Measurements from ENCODE around the gene SLC22A23. TPM values are rescaled to one million over a fixed set of nuclear protein-coding genes. Genes with fewer than 3 reads are reported as not detected.
"Not testable (repeated sequence)": the region's sequence is repeated elsewhere in the genome, so short reads cannot be mapped to it uniquely, and the experiment has no call there.

SLC22A23 gene
- total and polyA plus RNA-seq, 8 donors: 4.9 to 27.9 (median 14.2) TPM

GRCh38 chr6:3388786-3389185 lies 68.1 kb downstream of the SLC22A23 start:
- Histone ChIP-seq H3K27me3 (no peaks in the 10 kb centered on the region), H3K36me3 (no peaks in the 10 kb centered on the region), H3K4me3 (no peak overlapping the region), H3K9me3 (no peaks in the 10 kb centered on the region), H3K4me1 (peaks cover 12 to 23% (median 14%) of the 10 kb centered on the region in 3 donors), H3K27ac (no peak overlapping the region)
- intact Hi-C loops (cut with DNase I): no loop called here
- 90 to 93% methylated on average over 9 of the region's 9 CpGs for WGBS, 2 donors
- no peak for TF ChIP-seq CTCF (IDR thresholded peaks at IDR 0.05)
- no peak for FAIRE-seq
- DNase-seq: no peak
- ATAC-seq: no peak

- WGBS, 2 donors: 88% methylated on average over 11 of the region's 11 CpGs
- Histone ChIP-seq H3K27ac (no peak overlapping the region), H3K9me3 (no peaks in the 10 kb centered on the region), H3K27me3 (no peaks in the 10 kb centered on the region), H3K4me3 (no peak overlapping the region), H3K4me1 (peaks cover 9 to 22% (median 10%) of the 10 kb centered on the region in 3 donors), H3K36me3 (no peaks in the 10 kb centered on the region)
- intact Hi-C loops (cut with DNase I): no loop called here
- DNase-seq (no peak), FAIRE-seq (no peak), ATAC-seq (no peak)
- no peak for TF ChIP-seq CTCF (IDR thresholded peaks at IDR 0.05)
Measured at GRCh38 chr6:3386374-3386857, 70.4 kb downstream of the SLC22A23 start.

GRCh38 chr6:3385660-3386151 lies 71.1 kb downstream of the SLC22A23 start:
- Histone ChIP-seq H3K27me3 (no peaks in the 10 kb centered on the region), H3K27ac (no peak overlapping the region), H3K36me3 (no peaks in the 10 kb centered on the region), H3K4me1 (peaks cover 11 to 29% (median 17%) of the 10 kb centered on the region in 3 donors), H3K9me3 (no peaks in the 10 kb centered on the region), H3K4me3 (no peak overlapping the region)
- no peak for DNase-seq
- peak in 2 of 4 donors; percentile 45 to 53 for ATAC-seq
- WGBS, 2 donors: 81 to 83% methylated on average over 6 of the region's 6 CpGs
- no peak for TF ChIP-seq CTCF (IDR thresholded peaks at IDR 0.05)
- intact Hi-C loops (cut with DNase I): no loop called here
- no peak for FAIRE-seq

- H3K36me3 ChIP-seq; ATAC-seq; DNase-seq; H3K9me3 ChIP-seq; FAIRE-seq; H3K27me3 ChIP-seq; intact Hi-C loops (cut with DNase I); H3K4me3 ChIP-seq: not testable (repeated sequence)
- 94 to 95% methylated on average over 4 of the region's 4 CpGs for WGBS, 2 donors
- Histone ChIP-seq H3K27ac (peak overlapping the region in 1 of 4 donors; percentile 7), H3K4me1 (peaks cover 11 to 35% (median 23%) of the 10 kb centered on the region in 3 donors)
Measured at GRCh38 chr6:3385181-3385580, 71.7 kb downstream of the SLC22A23 start.

GRCh38 chr6:3384241-3385143 lies 72.4 kb downstream of the SLC22A23 start:
- TF ChIP-seq CTCF (IDR thresholded peaks at IDR 0.05): no peak

More at GRCh38 chr6:3384241-3385143, 72.4 kb downstream of the SLC22A23 start:
- no peak for FAIRE-seq
- WGBS, 2 donors: 70 to 71% methylated on average over 9 of the region's 9 CpGs
- intact Hi-C loops (cut with DNase I): no loop called here
- Histone ChIP-seq H3K36me3 (no peaks in the 10 kb centered on the region), H3K27ac (peak overlapping the region in 1 of 4 donors; percentile 7), H3K9me3 (no peaks in the 10 kb centered on the region), H3K4me3 (no peak overlapping the region), H3K4me1 (peaks cover 11 to 36% (median 26%) of the 10 kb centered on the region in 3 donors), H3K27me3 (no peaks in the 10 kb centered on the region)
- peak in 1 of 4 donors; percentile 23 for ATAC-seq
- no peak for DNase-seq
